HAP-1 (cell line): Measurements from ENCODE around the gene REC114.
A peak's percentile ranks its signal among the peaks of the same experiment; 100 is the strongest.
"Not testable (repeated sequence)": the region's sequence is repeated elsewhere in the genome, so short reads cannot be mapped to it uniquely, and the experiment has no call there.

Experiments
- DNase-seq, 2 experiments: peaks; one replicate each; pipeline ENCODE4 v3.0.0-alpha.2; 2016 to 2020; ENCODE audit warnings: low spot score in 2 of 2
- H3K27me3 ChIP-seq: fragments of 250-450 bp; sonication (Bioruptor Pico); 2 replicates; pipeline ENCODE4 v1.5.1; 2020; ENCODE audit warnings: low read depth, mild to moderate bottlenecking, moderate library complexity
- H3K36me3 ChIP-seq: fragments of 250-450 bp; sonication (Bioruptor Pico); replicated peaks from 2 replicates; pipeline ENCODE4 v1.5.1; 2020; ENCODE audit warnings: mild to moderate bottlenecking
- H3K4me1 ChIP-seq: fragments of 250-450 bp; sonication (Bioruptor Pico); 2 replicates; pipeline ENCODE4 v1.5.1; 2020; ENCODE audit warnings: mild to moderate bottlenecking
- H3K4me3 ChIP-seq: fragments of 250-450 bp; sonication (Bioruptor Pico); 2 replicates; pipeline ENCODE4 v1.5.1; 2020; ENCODE audit warnings: mild to moderate bottlenecking, moderate library complexity
- H3K9me3 ChIP-seq: fragments of 250-450 bp; sonication (Bioruptor Pico); 2 replicates; pipeline ENCODE4 v1.5.1; 2020; ENCODE audit warnings: mild to moderate bottlenecking, moderate library complexity
- in situ Hi-C: fragments of 300-500 bp; cut with MboI; formaldehyde crosslinking; loops from 3 replicates; pipeline ENCODE4 v1.14.3; 2020; ENCODE audit warnings: low sequenced_read_pairs, inconsistent platforms, mixed read lengths

REC114 gene

DNA sequence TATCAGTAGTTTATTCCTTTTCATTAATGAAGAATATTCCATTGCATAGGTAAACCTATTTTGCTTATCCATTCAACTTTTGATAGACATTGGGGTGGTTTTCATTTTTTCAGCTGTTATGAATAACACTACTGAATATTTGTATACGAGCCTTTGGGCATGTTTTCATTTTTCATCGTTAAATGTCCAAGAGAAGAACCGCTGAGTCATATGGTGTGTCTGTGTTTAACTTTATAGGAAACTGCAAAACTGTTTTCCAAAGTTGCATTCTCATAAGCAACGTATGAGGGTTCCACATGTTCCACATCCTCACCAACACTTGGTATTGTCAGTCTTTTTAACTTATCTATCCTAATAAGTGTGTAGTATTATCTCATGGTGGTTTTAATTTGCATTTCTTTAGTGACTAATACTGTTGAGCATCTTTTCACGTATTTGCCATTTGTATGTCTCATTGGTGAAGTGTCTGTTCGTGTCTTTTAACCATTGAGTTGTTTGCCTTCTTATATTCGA, 33.8 kb downstream of the REC114 start:
- H3K4me1 ChIP-seq = no peaks in the 10 kb centered on the region

DNA sequence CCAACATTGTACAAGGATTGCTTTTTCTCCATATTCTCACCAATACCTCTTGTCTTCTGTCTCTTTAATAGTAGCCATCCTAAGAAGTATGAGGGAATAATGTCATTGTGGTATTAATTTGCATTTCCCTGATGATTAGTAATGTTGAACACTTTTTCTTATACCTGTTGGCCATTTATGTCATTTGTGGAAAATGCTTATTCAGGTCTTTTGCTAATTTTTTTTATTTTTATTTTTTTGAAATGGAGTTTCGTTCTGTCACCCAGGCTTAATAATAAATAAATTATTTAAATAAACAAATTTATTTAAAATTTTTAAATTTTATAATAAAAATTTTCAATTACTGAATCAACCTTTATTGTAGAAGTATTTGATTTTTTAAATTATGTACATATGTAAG, 37.1 kb downstream of the REC114 start:
- no peaks in the 10 kb centered on the region for H3K9me3 ChIP-seq
- in situ Hi-C loops = no loop called here
- peaks cover 11% of the 10 kb centered on the region for H3K27me3 ChIP-seq
- no peaks in the 10 kb centered on the region for H3K36me3 ChIP-seq
- no peaks in the 10 kb centered on the region for H3K4me1 ChIP-seq
- no peak overlapping the region for H3K4me3 ChIP-seq
- DNase-seq = no peak

More for the DNA sequence above, 33.8 kb downstream of the REC114 start:
- no peak for DNase-seq
- in situ Hi-C loops = no loop called here
- Histone ChIP-seq H3K36me3 (no peaks in the 10 kb centered on the region), H3K4me3 (no peak overlapping the region), H3K9me3 (no peaks in the 10 kb centered on the region), H3K27me3 (peaks cover 27% of the 10 kb centered on the region)

- Histone ChIP-seq H3K27me3 (peaks cover 14% of the 10 kb centered on the region), H3K36me3 (no peaks in the 10 kb centered on the region), H3K4me3 (no peak overlapping the region), H3K4me1 (no peaks in the 10 kb centered on the region), H3K9me3 (no peaks in the 10 kb centered on the region)
- no peak for DNase-seq
- in situ Hi-C loops = no loop called here
Observed at GRCh38 chr15:73482166-73482565, 39.2 kb downstream of the REC114 start.

- Histone ChIP-seq H3K4me3 (no peak overlapping the region), H3K27me3 (peaks cover 14% of the 10 kb centered on the region), H3K36me3 (no peaks in the 10 kb centered on the region), H3K9me3 (no peaks in the 10 kb centered on the region), H3K4me1 (no peaks in the 10 kb centered on the region)
- DNase-seq = no peak
- in situ Hi-C loops = no loop called here
Observed at GRCh38 chr15:73483053-73483452, 40.1 kb downstream of the REC114 start.

DNA sequence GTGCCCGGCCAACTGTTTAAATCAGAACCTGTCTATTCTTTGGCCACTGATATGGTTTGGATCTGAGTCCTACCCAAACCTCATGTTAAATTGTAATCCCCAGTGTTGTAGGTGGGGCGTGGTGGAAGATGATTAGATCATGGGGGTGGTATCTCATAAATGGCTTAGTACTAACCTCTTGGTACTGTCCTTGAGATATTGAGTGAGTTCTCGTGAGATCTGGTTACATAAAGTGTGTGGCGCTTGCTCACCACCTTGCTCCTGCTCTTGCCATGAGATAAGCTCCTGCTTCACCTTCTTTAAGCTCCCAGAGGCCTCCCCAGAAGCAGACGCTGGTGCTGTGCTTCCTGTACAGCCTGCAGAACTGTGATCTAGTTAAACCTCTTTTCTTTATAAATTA, 42.4 kb downstream of the REC114 start:
- Histone ChIP-seq H3K9me3 (no peaks in the 10 kb centered on the region), H3K4me1 (no peaks in the 10 kb centered on the region), H3K36me3 (no peaks in the 10 kb centered on the region), H3K4me3 (no peak overlapping the region), H3K27me3 (peaks cover 13% of the 10 kb centered on the region)
- DNase-seq = no peak
- in situ Hi-C loops = no loop called here

GRCh38 chr15:73485885-73486284, 42.9 kb downstream of the REC114 start:
- in situ Hi-C loops, H3K36me3 ChIP-seq, H3K9me3 ChIP-seq, H3K4me3 ChIP-seq, DNase-seq, H3K4me1 ChIP-seq: not testable (repeated sequence)
- peaks cover 13% of the 10 kb centered on the region for H3K27me3 ChIP-seq

GRCh38 chr15:73488698-73489097, 45.7 kb downstream of the REC114 start:
- no peak for DNase-seq
- in situ Hi-C loops = no loop called here
- Histone ChIP-seq H3K36me3 (no peaks in the 10 kb centered on the region), H3K4me1 (no peaks in the 10 kb centered on the region), H3K9me3 (no peaks in the 10 kb centered on the region), H3K4me3 (no peak overlapping the region), H3K27me3 (peaks cover 25% of the 10 kb centered on the region)

DNA sequence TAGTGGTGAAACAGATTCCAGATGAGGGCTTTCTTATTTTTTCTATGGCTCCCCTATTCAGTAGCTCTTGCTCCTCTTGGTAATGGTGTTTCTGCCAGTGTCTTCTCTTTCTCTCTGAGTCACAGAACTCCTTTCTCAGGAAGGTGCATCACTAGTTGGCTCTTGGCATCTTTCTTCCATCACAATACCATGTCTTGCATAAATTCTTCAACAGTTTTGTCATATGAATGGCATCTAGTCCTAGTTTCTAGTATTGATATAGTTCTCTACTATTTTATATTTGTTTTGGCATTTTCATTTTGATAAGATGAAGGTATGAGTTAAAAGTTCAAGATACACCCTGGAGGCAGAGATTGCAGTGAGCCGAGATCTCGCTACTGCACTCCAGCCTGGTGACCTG, 51.0 kb downstream of the REC114 start:
- H3K36me3 ChIP-seq = no peaks in the 10 kb centered on the region
- H3K9me3 ChIP-seq = no peaks in the 10 kb centered on the region
- no peaks in the 10 kb centered on the region for H3K4me1 ChIP-seq
- in situ Hi-C loops = no loop called here
- H3K4me3 ChIP-seq = no peak overlapping the region
- DNase-seq = no peak
- peaks cover 53% of the 10 kb centered on the region for H3K27me3 ChIP-seq

DNA sequence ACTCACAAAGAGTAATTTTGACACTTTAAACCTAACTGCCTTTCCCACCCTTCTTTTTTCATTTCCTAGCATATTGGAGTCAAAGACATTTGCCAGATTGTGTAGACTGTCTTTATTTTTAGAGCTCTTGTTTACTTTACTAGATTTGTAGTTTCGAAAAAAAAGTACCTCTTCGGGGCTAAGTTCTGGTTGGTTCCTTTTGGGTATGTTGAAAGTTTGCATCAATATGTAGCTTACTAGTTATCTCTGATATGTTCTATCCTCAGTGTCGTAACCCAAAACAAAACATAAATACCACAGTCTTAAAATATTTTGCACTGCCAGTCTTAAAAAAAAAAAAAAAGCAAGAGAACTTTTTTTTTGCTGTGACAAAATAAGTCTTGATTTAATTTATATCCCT, 52.2 kb downstream of the REC114 start:
- H3K36me3 ChIP-seq = no peaks in the 10 kb centered on the region
- no peak overlapping the region for H3K4me3 ChIP-seq
- no peak for DNase-seq
- in situ Hi-C loops = no loop called here
- no peaks in the 10 kb centered on the region for H3K9me3 ChIP-seq
- H3K27me3 ChIP-seq = peaks cover 63% of the 10 kb centered on the region
- H3K4me1 ChIP-seq = no peaks in the 10 kb centered on the region

DNA sequence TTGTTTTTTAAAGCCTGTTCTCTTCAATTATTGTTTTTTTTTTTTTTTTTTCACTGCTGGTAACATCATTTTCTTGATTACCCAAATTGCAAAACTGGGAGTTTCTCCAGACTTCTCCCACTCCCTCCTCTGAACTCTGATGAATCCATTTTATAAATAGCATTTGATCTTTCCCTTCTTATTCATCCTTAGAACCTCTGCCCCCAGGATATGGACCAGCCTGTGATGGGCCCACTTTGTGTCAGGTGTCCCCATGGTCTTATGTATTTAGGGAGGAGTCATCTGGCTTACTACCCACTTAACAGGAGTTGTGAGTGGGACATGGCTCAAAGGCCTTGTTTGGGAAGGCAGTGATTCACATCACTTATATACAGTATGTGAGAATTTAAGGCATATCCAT, 57.7 kb downstream of the REC114 start:
- Histone ChIP-seq H3K4me3 (no peak overlapping the region), H3K4me1 (no peaks in the 10 kb centered on the region), H3K9me3 (no peaks in the 10 kb centered on the region), H3K36me3 (no peaks in the 10 kb centered on the region), H3K27me3 (peaks cover 55% of the 10 kb centered on the region)
- no peak for DNase-seq
- in situ Hi-C loops = no loop called here

GRCh38 chr15:73504885-73505284, 61.9 kb downstream of the REC114 start:
- H3K27me3 ChIP-seq = peaks cover 34% of the 10 kb centered on the region
- H3K36me3 ChIP-seq = no peaks in the 10 kb centered on the region
- H3K9me3 ChIP-seq = no peaks in the 10 kb centered on the region
- no peaks in the 10 kb centered on the region; the same call in 1 of the 2 replicates for H3K4me1 ChIP-seq
- DNase-seq = no peak
- in situ Hi-C loops = no loop called here
- H3K4me3 ChIP-seq = no peak overlapping the region

DNA sequence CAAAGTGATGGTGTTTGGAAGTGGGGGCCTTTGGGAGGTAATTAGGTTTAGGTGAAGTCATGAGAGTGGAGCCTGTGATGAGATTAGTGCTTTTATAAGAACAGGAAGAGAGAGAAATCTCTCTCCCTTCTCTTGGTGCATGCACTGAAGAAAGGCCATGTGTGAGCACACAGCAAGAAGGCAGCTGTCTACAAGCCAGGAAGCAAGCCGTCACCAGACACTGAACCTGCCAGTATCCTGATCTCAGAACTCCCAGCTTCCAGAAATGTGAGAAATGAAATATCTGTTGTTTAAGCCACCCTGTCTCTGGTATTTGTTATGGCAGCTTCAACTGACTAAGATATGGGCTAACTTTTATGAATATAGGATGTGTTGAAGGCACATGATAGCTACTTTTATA, 72.6 kb downstream of the REC114 start:
- in situ Hi-C loops = no loop called here
- H3K36me3 ChIP-seq = no peaks in the 10 kb centered on the region
- no peaks in the 10 kb centered on the region for H3K27me3 ChIP-seq
- H3K9me3 ChIP-seq = no peaks in the 10 kb centered on the region
- no peak overlapping the region for H3K4me3 ChIP-seq
- peaks cover 22% of the 10 kb centered on the region for H3K4me1 ChIP-seq
- no peak for DNase-seq

DNA sequence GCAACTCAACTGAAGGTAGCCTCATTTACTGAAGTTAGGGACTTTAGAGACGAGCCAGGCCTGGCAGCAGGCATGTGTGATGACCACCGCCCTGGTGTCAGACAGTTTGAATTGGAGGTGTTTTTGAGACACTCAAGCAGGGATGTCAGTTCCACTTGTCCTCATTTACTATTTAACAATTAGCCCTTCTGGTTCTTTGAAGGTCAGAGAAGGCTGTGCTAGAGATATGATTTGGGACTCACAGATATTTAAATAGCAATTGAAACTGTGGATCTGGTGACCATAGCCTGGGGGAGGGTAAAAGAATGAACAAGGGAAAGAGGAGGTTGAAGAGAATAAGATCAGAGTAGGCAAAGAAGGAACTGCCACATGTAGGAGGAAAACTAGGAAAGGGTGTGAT, 74.6 kb downstream of the REC114 start:
- Histone ChIP-seq H3K9me3 (no peaks in the 10 kb centered on the region), H3K27me3 (peaks cover 8% of the 10 kb centered on the region), H3K36me3 (no peaks in the 10 kb centered on the region), H3K4me3 (no peak overlapping the region), H3K4me1 (peaks cover 22% of the 10 kb centered on the region)
- peak in 1 of 2 experiments; percentile 31 for DNase-seq
- in situ Hi-C loops = no loop called here

DNA sequence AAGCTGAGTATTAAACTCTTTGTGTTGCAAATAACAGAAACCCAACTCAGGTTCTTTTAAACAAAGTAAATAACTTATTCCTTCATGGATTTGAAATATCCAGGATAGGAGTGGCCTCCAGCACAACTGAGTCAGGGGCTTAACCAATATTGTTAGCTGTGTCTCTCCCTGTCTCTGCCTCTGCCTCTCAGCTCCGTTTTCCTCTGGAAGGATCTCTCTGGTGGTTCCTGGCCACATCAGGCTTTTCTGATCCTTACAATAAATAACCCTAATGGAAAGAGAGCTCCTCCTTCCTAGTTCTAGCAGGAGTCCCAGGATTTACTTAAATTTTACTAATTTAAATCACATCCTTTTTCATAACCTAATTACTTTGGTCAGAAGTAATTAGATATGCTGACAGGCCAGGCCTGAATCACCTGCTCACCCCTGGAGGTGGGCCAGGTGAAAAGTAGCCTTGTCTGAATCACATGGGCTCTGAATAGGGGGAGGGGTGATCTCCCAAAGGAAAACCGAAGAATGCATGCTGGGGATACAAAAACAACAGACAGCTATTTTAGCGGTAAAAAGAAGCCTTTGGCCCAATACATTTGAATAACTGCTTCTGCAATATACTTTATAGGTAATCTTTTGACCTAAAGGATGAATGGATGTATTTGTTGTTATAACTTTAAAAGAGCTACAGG, 75.4 kb downstream of the REC114 start:
- Histone ChIP-seq H3K36me3 (no peaks in the 10 kb centered on the region), H3K4me1 (peaks cover 22% of the 10 kb centered on the region), H3K9me3 (no peaks in the 10 kb centered on the region), H3K27me3 (peaks cover 10% of the 10 kb centered on the region), H3K4me3 (no peak overlapping the region)
- in situ Hi-C loops = no loop called here
- DNase-seq = peak in 1 of 2 experiments; percentile 42
